Hindlimb muscle (tissue), 1 donor: ENCODE results near the gene VTI1B. TPM values are rescaled to one million over a fixed set of nuclear protein-coding genes. Genes with fewer than 3 reads are reported as not detected.
"Not testable (repeated sequence)": the region's sequence is repeated elsewhere in the genome, so short reads cannot be mapped to it uniquely, and the experiment has no call there.

Experiments used
- DNase-seq: peaks from one replicate; pipeline ENCODE4 v3.0.0-alpha.2; 2013
- polyA plus RNA-seq: library from polyadenylated mRNA; unstranded; fragments of 120-200 nt; gene quantifications from one replicate; pipeline ENCODE4 v1.2.1, GENCODE V29; 2013; ENCODE audit not compliant: insufficient read length

VTI1B gene
- polyA plus RNA-seq, result 70.8 TPM

- peak; percentile 93 for DNase-seq
Measured at GRCh38 chr14:67674480-67675218, at the start of gene VTI1B. TSS of gene VTI1B (minus strand) at chr14:67674632. CDS start at chr14:67674489, 143 bp downstream.

GRCh38 chr14:67722293-67722692 lies 47.9 kb upstream of the VTI1B start:
- peak; percentile 71 for DNase-seq

GRCh38 chr14:67721875-67722274 lies 47.4 kb upstream of the VTI1B start:
- DNase-seq, result no peak

GRCh38 chr14:67719866-67720265 lies 45.4 kb upstream of the VTI1B start:
- no peak for DNase-seq

- not testable (repeated sequence) for DNase-seq
Measured at GRCh38 chr14:67719385-67719784, 45.0 kb upstream of the VTI1B start.

GRCh38 chr14:67718265-67718664 lies 43.8 kb upstream of the VTI1B start:
- no peak for DNase-seq

- no peak for DNase-seq
Measured at GRCh38 chr14:67717048-67717447, 42.6 kb upstream of the VTI1B start.

- DNase-seq, result no peak
Measured at GRCh38 chr14:67710209-67710608, 35.8 kb upstream of the VTI1B start.

GRCh38 chr14:67709796-67710195 lies 35.4 kb upstream of the VTI1B start:
- DNase-seq, result not testable (repeated sequence)

GRCh38 chr14:67709346-67709745 lies 34.9 kb upstream of the VTI1B start:
- not testable (repeated sequence) for DNase-seq

- DNase-seq, result no peak
Measured at GRCh38 chr14:67705211-67705610, 30.8 kb upstream of the VTI1B start.

GRCh38 chr14:67704484-67705089 lies 30.2 kb upstream of the VTI1B start:
- DNase-seq, result peak; percentile 43

- no peak for DNase-seq
Measured at GRCh38 chr14:67703997-67704396, 29.6 kb upstream of the VTI1B start.

- not testable (repeated sequence) for DNase-seq
Measured at GRCh38 chr14:67701492-67701891, 27.1 kb upstream of the VTI1B start, which contains the start of gene RDH12. TSS of gene RDH12 (plus strand) at chr14:67701886. CDS start at chr14:67722643, 20,757 bp downstream.

- no peak for DNase-seq
Measured at GRCh38 chr14:67698179-67698578, 23.7 kb upstream of the VTI1B start.

GRCh38 chr14:67697006-67697405 lies 22.6 kb upstream of the VTI1B start:
- no peak for DNase-seq

- peak; percentile 89 for DNase-seq
Measured at GRCh38 chr14:67695394-67695949, 21.0 kb upstream of the VTI1B start, which contains the start of gene RDH11. TSS of gene RDH11 (minus strand) at chr14:67695764. CDS start at chr14:67695703, 61 bp downstream.

- DNase-seq, result peak; percentile 81
Measured at GRCh38 chr14:67694791-67695393, 20.5 kb upstream of the VTI1B start.

- no peak for DNase-seq
Measured at GRCh38 chr14:67690011-67690410, 15.6 kb upstream of the VTI1B start.

- no peak for DNase-seq
Measured at GRCh38 chr14:67683842-67684241, 9.4 kb upstream of the VTI1B start.

GRCh38 chr14:67680941-67681340 lies 6.5 kb upstream of the VTI1B start:
- DNase-seq, result no peak

GRCh38 chr14:67680121-67680602 lies 5.7 kb upstream of the VTI1B start:
- DNase-seq, result no peak

GRCh38 chr14:67679006-67679405 lies 4.6 kb upstream of the VTI1B start:
- DNase-seq, result no peak
